Natural killer cell treated with Interleukin-12 subunit alpha and Interleukin-12 subunit beta and Interleukin-15 and Interleukin-18, amount 100 ng/mL, for 72 hours (primary cell): ENCODE measurements around the gene GPR3. TPM values are rescaled to one million over a fixed set of nuclear protein-coding genes. Genes with fewer than 3 reads are reported as not detected.

Experiments used
- ATAC-seq, 2 donors: fragments of 150-1000 bp; cut with Tn5 transposase in 1 of 2; sonication (Bioruptor Pico), chemical (Tn5 transposase) in 1 of 2; 2 replicates each; pipeline ENCODE4 v1.10.0; 2021
- DNase-seq: peaks from one replicate; pipeline ENCODE4 v3.0.0; 2022; ENCODE audit warnings: low spot score
- H3K27ac Mint-ChIP-seq, 2 donors: 1 replicate in 1 of 2; 2 replicates in 1 of 2; pipeline ENCODE4 v1.8.0; 2022; ENCODE audit warnings: mixed read lengths in 2 of 2, mild to moderate bottlenecking in 1 of 2, moderate library complexity in 1 of 2
- H3K27me3 Mint-ChIP-seq, 2 donors: 1 replicate in 1 of 2; 2 replicates in 1 of 2; pipeline ENCODE4 v1.8.0; 2022; ENCODE audit warnings: mixed read lengths in 2 of 2
- H3K36me3 Mint-ChIP-seq: one replicate; pipeline ENCODE4 v1.8.0; 2022; ENCODE audit warnings: mixed read lengths
- H3K4me1 Mint-ChIP-seq, 2 donors: 1 replicate in 1 of 2; 2 replicates in 1 of 2; pipeline ENCODE4 v1.8.0; 2022; ENCODE audit warnings: low read depth in 2 of 2, mixed read lengths in 2 of 2, mild to moderate bottlenecking in 1 of 2
- H3K4me3 Mint-ChIP-seq: one replicate; pipeline ENCODE4 v1.8.0; 2022; ENCODE audit warnings: mixed read lengths
- H3K9me3 Mint-ChIP-seq: 2 replicates; pipeline ENCODE4 v1.8.0; 2022; ENCODE audit warnings: mixed read lengths
- total RNA-seq, 2 donors: library from RNA; stranded (reverse); gene quantifications; one replicate each; pipeline ENCODE4 v1.2.3, GENCODE V29; 2022

GPR3 gene, protein sequence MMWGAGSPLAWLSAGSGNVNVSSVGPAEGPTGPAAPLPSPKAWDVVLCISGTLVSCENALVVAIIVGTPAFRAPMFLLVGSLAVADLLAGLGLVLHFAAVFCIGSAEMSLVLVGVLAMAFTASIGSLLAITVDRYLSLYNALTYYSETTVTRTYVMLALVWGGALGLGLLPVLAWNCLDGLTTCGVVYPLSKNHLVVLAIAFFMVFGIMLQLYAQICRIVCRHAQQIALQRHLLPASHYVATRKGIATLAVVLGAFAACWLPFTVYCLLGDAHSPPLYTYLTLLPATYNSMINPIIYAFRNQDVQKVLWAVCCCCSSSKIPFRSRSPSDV
- total RNA-seq: 1 to 10 TPM in 1 of 2 donors, under 1 TPM in 1; 0.64 to 1.1 TPM

- Mint-ChIP-seq H3K4me1 (peaks cover 9 to 13% of the 10 kb centered on the region in 2 donors), H3K9me3 (no peaks in the 10 kb centered on the region), H3K27ac (peak within 1 kb of the TSS; percentile 70 to 82), H3K4me3 (peak within 1 kb of the TSS; percentile 83), H3K27me3 (peaks cover 0 to 6% of the 10 kb centered on the region in 2 donors), H3K36me3 (no peaks in the 10 kb centered on the region)
- DNase-seq: peak; percentile 92
- peak; percentile 97 to 98 for ATAC-seq
These were observed at the start of gene GPR3 for GRCh38 chr1:27392096-27392777. Gene GPR3, plus strand, starts transcription at chr1:27392622. Its CDS starts 1,177 bp downstream, at chr1:27393799.

DNA sequence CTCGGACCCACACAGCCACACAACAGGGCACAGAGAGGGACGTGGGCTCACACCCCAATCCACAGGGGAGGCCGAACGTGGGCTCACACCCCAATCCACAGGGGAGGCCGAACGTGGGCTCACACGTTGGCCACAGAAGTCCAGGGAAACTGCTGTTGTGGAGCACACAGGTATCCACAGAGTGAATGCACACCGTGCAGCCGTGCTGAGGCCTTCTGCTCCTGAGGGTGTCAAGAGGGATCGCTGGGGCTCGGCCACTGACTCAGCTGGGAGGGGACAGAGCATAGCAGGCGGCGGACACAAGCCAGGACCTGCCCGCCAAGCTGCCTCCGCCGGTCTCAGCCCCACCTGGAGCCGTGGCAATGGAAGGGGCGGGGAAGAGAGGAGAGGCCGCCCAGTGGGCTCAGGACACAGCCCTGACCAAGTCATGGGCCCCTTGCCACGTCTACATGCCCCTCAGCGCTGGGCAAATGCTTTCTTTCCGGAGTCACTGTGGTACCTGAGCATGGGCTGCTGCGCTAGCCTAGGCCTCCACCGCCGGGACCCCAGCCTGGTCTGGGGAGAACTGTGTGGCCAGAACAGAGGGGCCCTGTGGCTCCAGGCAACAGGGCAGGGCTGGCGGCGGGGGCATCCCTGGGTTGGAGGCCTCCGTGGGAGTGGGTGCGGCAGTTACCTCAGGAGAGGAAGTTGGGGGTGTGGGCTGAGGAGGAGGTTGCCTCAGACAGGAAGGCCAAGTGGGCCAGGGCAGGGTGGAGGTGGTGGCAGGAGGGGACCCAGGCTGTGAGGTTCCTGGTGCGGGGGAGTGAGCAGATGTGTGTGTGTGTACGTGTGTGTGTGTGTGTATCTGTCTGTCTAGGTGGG, 49.4 kb upstream of the GPR3 start:
- H3K4me3 Mint-ChIP-seq: peak overlapping the region; percentile 96
- H3K9me3 Mint-ChIP-seq: no peaks in the 10 kb centered on the region
- H3K27me3 Mint-ChIP-seq: no peaks in the 10 kb centered on the region
- H3K36me3 Mint-ChIP-seq: no peaks in the 10 kb centered on the region
- peak overlapping the region; percentile 86 to 87 for H3K27ac Mint-ChIP-seq
- peak; percentile 89 for DNase-seq
- peaks cover 46 to 52% of the 10 kb centered on the region in 2 donors for H3K4me1 Mint-ChIP-seq
- ATAC-seq: peak; percentile 85 to 86

- Mint-ChIP-seq H3K27me3 (no peaks in the 10 kb centered on the region), H3K4me1 (peaks cover 46 to 52% of the 10 kb centered on the region in 2 donors)
- no peak for ATAC-seq
These were observed 48.8 kb upstream of the GPR3 start for GRCh38 chr1:27343639-27344025.

GRCh38 chr1:27345272-27345671, 47.1 kb upstream of the GPR3 start:
- peak overlapping the region; percentile 8 to 33 for H3K27ac Mint-ChIP-seq
- no peak overlapping the region for H3K4me3 Mint-ChIP-seq
- no peaks in the 10 kb centered on the region for H3K36me3 Mint-ChIP-seq
- no peaks in the 10 kb centered on the region for H3K27me3 Mint-ChIP-seq
- H3K4me1 Mint-ChIP-seq: peaks cover 35 to 40% of the 10 kb centered on the region in 2 donors
- DNase-seq (no peak), ATAC-seq (no peak)
- H3K9me3 Mint-ChIP-seq: no peaks in the 10 kb centered on the region

More at GRCh38 chr1:27343639-27344025, 48.8 kb upstream of the GPR3 start:
- Mint-ChIP-seq H3K4me3 (peak overlapping the region; percentile 96), H3K9me3 (no peaks in the 10 kb centered on the region), H3K36me3 (no peaks in the 10 kb centered on the region), H3K27ac (peak overlapping the region; percentile 86 to 87)
- no peak for DNase-seq

- ATAC-seq (no peak), DNase-seq (no peak)
- no peak overlapping the region for H3K4me3 Mint-ChIP-seq
- H3K4me1 Mint-ChIP-seq: peaks cover 30 to 35% of the 10 kb centered on the region in 2 donors
- H3K27ac Mint-ChIP-seq: peak overlapping the region; percentile 8 to 33
- H3K9me3 Mint-ChIP-seq: no peaks in the 10 kb centered on the region
- H3K36me3 Mint-ChIP-seq: no peaks in the 10 kb centered on the region
- no peaks in the 10 kb centered on the region for H3K27me3 Mint-ChIP-seq
These were observed 46.1 kb upstream of the GPR3 start for GRCh38 chr1:27346357-27346756.

DNA sequence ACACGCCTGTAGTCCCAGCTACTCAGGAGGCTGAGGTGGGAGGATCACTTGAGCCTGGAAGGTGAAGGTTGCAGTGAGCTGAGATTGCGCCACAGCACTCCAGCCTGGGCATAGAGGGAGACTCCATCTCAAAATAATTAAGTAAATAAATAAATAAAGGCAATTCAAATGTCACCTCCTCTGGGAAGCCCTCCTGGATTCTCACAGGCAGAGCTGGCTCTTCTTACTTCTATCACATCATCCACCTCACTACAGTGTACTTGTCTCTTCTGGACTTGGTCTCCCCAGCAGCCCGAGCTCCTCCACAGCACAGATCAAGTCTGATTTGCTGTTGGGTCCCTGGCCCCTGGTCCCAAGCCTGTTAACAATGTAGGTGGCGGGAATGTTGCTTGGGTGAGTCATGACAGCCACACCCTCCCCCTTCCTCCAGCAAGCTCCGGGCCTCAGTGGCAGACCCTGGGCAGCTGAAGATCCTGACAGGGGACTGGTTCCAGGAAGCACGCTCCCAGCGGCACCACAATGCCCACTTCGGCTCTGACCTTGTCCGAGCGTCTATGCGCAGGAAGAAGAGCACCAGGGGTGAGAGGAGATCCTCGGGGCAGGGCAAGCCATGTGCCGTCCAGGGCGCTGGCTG, 45.3 kb upstream of the GPR3 start:
- ATAC-seq (no peak), DNase-seq (no peak)
- H3K27ac Mint-ChIP-seq: no peak overlapping the region
- H3K27me3 Mint-ChIP-seq: no peaks in the 10 kb centered on the region
- H3K4me3 Mint-ChIP-seq: no peak overlapping the region
- H3K4me1 Mint-ChIP-seq: peaks cover 25 to 29% of the 10 kb centered on the region in 2 donors
- H3K9me3 Mint-ChIP-seq: no peaks in the 10 kb centered on the region
- no peaks in the 10 kb centered on the region for H3K36me3 Mint-ChIP-seq

DNA sequence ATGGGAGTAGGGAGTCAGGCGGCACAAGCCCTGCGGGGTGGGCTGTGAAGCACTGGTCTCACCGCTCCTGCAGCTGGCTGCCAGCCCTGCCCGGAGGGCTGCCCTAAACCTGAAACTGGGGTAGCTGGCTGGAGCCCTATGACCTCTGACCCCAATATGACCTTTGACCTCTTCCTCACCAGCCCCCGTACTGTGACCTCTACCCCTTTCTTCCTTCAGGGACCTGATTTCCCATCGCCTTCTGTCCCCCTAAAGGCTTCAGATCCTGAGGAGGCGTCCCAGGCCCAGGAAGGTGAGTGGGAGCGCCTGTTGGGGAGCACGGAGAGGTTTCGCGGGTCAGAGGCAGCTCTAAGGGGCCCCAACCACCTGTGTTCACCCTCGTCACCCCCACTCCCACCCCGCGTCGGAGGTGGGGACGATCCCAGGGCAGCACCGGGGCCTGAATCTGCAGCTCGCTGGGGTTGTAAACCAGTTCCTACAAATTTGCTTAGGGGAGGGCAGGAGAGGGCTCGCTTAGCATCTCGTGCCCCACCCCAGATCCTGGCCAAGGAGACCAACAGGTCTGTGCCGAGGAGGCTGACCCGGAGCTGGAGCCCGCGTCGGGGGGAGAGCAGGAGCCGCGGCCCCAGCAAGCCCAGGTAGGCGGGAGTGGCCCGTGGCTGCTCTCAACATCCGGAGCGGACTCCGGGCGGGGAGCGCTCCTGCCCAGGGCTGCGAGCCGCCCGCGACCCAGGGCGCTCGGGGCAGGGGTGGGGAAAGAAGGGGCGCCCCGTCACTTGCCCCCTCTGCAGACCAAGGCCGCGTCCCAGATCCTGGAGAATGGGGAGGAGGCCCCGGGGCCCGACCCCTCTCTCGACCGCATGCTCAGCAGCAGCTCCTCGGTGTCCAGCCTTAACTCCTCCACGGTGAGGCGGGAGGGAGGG, 43.3 kb upstream of the GPR3 start:
- Mint-ChIP-seq H3K36me3 (no peaks in the 10 kb centered on the region), H3K4me1 (peaks cover 8 to 11% of the 10 kb centered on the region in 2 donors), H3K27me3 (no peaks in the 10 kb centered on the region), H3K27ac (no peak overlapping the region), H3K4me3 (no peak overlapping the region), H3K9me3 (no peaks in the 10 kb centered on the region)
- ATAC-seq (peak; percentile 77 to 78), DNase-seq (no peak)

DNA sequence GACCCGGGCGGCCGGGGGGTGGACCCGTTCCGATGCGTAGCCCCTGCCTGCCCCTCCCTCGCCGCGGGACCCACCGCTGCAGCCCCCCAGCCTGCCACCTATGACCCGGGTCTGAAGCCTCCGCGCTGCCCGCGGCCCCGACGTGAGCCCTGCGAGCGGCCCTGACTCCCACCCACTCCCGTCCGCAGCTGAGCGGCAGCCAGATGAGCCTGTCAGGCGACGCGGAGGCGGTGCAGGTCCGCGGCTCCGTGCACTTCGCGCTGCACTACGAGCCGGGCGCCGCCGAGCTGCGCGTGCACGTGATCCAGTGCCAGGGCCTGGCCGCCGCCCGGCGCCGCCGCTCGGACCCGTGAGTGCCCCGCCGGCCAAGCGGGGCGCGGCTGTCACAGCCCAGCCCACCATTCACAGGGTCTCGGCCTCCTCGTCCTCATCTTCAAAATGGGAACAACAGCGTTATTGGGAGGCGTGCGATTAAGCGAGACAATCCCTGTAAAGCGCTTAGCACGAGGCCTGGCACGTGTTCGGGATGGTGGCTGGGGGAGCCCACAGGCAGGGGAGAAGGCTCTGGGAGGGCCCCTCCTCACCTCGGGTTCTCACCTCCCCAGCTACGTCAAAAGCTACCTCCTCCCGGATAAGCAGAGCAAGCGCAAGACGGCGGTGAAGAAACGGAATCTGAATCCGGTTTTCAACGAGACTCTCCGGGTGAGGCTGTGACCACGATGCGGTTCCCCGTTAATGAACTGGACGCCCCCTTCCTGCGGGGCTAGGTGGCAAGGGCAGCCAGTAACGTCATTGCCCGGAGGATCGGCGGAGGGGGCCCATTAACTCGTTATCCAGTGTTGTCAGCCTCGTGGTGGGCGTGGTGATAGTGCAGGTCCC, 42.4 kb upstream of the GPR3 start:
- ATAC-seq (peak; percentile 67 to 79), DNase-seq (no peak)
- no peaks in the 10 kb centered on the region for H3K27me3 Mint-ChIP-seq
- peaks cover 8% of the 10 kb centered on the region in 2 donors for H3K4me1 Mint-ChIP-seq
- no peak overlapping the region for H3K4me3 Mint-ChIP-seq
- H3K36me3 Mint-ChIP-seq: no peaks in the 10 kb centered on the region
- H3K27ac Mint-ChIP-seq: no peak overlapping the region
- no peaks in the 10 kb centered on the region for H3K9me3 Mint-ChIP-seq

DNA sequence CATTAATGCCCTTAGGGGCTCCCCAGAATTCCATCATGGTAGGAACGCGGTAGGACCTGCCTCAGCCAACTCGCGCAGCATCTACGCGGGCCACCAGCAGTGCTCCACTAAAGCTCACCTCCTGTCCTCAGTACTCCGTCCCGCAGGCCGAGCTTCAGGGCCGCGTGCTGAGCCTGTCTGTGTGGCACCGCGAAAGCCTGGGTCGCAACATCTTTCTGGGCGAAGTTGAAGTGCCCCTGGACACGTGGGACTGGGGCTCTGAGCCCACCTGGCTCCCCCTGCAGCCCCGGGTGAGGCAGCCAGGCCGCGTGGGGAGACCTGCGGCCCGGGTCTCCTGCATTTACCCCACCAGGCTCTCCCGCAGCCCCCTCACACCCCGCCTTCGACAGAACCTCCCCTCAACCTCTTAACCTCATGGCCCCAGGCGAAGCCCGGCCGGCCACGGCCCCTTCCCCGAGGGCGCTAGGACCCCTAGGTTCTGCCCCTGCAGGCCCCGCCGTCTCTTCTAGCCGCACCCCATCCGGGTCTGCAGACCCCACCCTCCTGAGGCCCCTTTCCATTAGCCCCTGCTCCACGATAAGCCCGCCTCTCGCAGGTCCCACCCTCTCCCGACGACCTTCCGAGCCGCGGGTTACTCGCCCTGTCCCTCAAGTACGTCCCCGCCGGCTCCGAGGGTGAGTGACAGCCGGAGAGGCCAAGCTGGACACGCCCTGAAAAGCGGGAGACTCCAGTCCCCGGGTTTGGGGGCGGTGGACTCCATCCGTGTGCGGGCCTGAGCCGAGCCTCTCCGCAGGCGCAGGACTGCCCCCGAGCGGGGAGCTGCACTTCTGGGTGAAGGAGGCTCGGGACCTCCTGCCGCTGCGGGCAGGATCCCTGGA, 41.5 kb upstream of the GPR3 start:
- Mint-ChIP-seq H3K27me3 (no peaks in the 10 kb centered on the region), H3K9me3 (no peaks in the 10 kb centered on the region), H3K4me3 (no peak overlapping the region), H3K36me3 (no peaks in the 10 kb centered on the region), H3K4me1 (peaks cover 11 to 15% of the 10 kb centered on the region in 2 donors), H3K27ac (no peak overlapping the region)
- DNase-seq (no peak), ATAC-seq (no peak)

DNA sequence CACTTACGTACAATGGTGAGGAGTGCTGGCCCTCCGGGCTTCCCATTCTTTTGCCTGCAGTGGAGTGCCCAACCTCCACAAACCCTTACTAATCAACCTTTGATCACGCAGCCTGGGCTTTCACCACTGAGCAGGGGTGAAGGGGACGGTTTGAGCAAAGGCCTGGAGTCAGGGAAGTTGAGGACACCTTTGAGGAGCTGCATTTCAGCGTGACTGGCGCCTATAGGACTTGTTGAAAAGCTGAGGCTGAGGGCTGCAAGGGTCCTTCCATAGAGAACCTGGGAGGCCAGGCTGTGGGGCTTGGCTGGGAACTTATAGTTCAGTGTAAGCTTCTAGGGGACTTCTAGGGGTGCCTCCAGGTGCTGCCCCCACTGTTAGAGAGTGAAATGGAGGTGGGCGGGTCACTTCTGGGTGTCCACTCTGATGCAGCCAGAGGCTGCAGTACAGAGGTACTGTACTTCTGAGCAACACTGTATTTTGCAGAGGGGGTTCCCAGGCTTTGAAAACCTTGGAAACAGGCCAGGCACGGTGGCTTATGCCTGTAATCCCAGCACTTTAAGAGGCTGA, 40.8 kb upstream of the GPR3 start:
- no peak for DNase-seq
- no peaks in the 10 kb centered on the region for H3K9me3 Mint-ChIP-seq
- H3K4me1 Mint-ChIP-seq: peaks cover 7 to 14% of the 10 kb centered on the region in 2 donors
- H3K27me3 Mint-ChIP-seq: no peaks in the 10 kb centered on the region
- no peaks in the 10 kb centered on the region for H3K36me3 Mint-ChIP-seq
- H3K4me3 Mint-ChIP-seq: no peak overlapping the region
- ATAC-seq: no peak
- H3K27ac Mint-ChIP-seq: no peak overlapping the region

DNA sequence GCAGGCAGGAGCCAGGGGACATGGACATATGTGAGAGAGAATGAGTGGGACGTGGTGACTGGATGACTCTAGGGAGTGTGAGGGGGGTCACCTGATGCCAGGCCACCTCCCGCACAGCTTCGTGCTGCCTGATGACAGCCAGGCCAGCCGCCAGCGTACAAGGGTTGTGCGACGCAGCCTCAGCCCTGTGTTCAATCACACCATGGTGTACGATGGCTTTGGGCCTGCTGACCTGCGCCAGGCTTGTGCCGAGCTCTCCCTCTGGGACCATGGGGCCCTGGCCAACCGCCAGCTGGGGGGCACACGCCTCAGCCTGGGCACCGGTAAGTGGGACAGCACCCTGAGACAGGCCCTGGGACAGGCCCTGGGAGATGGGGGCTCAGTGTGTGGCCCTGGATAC, 39.3 kb upstream of the GPR3 start:
- H3K9me3 Mint-ChIP-seq: no peaks in the 10 kb centered on the region
- DNase-seq (no peak), ATAC-seq (no peak)
- H3K4me1 Mint-ChIP-seq: peaks cover 11 to 14% of the 10 kb centered on the region in 2 donors
- peak overlapping the region in 1 of 2 donors; percentile 83 for H3K27ac Mint-ChIP-seq
- H3K27me3 Mint-ChIP-seq: no peaks in the 10 kb centered on the region
- no peak overlapping the region for H3K4me3 Mint-ChIP-seq
- H3K36me3 Mint-ChIP-seq: no peaks in the 10 kb centered on the region
